CD14-positive monocyte (primary cell): Measurements from ENCODE around the gene SLC6A1. TPM values are rescaled to one million over a fixed set of nuclear protein-coding genes. Genes with fewer than 3 reads are reported as not detected.

Experiments used
- DNase-seq, 3 donors: peaks; one replicate each; pipeline ENCODE4 v3.0.0-alpha.2; 2011 to 2022
- H2AFZ ChIP-seq: 2 replicates; pipeline ENCODE4 v1.6.0; 2012; ENCODE audit warnings: mild to moderate bottlenecking, low read depth, low read length, inconsistent platforms; ENCODE audit not compliant: insufficient read depth, poor library complexity, severe bottlenecking
- H3K27ac ChIP-seq, 2 donors: 1 replicate in 1 of 2; 2 replicates in 1 of 2; pipeline ENCODE4 v1.5.1; 2012 to 2013; ENCODE audit warnings: low read length in 2 of 2, control low read depth in 1 of 2, inconsistent platforms in 1 of 2, low read depth in 1 of 2, mild to moderate bottlenecking in 1 of 2
- H3K27me3 ChIP-seq, 2 donors: one replicate each; pipeline versions ENCODE4 v1.6.0 to v1.6.1; 2011 to 2013; ENCODE audit warnings: low read length in 2 of 2; ENCODE audit not compliant: control insufficient read depth in 2 of 2, insufficient read depth in 2 of 2
- H3K36me3 ChIP-seq, 2 donors: replicated peaks in 1 of 2; 1 replicate in 1 of 2; 2 replicates in 1 of 2; pipeline versions ENCODE4 v1.5.1 to v1.6.1; 2012 to 2013; ENCODE audit warnings: low read length in 2 of 2, control low read depth in 1 of 2, inconsistent platforms in 1 of 2, mild to moderate bottlenecking in 1 of 2; ENCODE audit not compliant: insufficient read depth in 2 of 2, control insufficient read depth in 1 of 2
- H3K4me1 ChIP-seq, 2 donors: 1 replicate in 1 of 2; 2 replicates in 1 of 2; pipeline versions ENCODE4 v1.5.1 to v1.6.1; 2012 to 2013; ENCODE audit warnings: low read length in 2 of 2, control low read depth in 1 of 2, inconsistent platforms in 1 of 2, mild to moderate bottlenecking in 1 of 2, moderate library complexity in 1 of 2; ENCODE audit not compliant: insufficient read depth in 2 of 2, control insufficient read depth in 1 of 2
- H3K4me2 ChIP-seq: replicated peaks from 2 replicates; pipeline ENCODE3; 2012; ENCODE audit warnings: low read length, moderate library complexity, mild to moderate bottlenecking; ENCODE audit not compliant: poor library complexity, severe bottlenecking; ENCODE audit errors: extremely low read depth
- H3K4me3 ChIP-seq, 3 experiments: fragments of 200-600 bp in 1 of 3; sonication (generic) in 1 of 3; replicated peaks in 1 of 3; 1 replicate in 2 of 3; 2 replicates in 1 of 3; pipeline ENCODE4 v1.5.1; 2011 to 2013; ENCODE audit warnings: low read length in 3 of 3, mild to moderate bottlenecking in 3 of 3, control low read depth in 2 of 3, low read depth in 2 of 3, inconsistent platforms in 1 of 3, moderate library complexity in 1 of 3
- H3K79me2 ChIP-seq: 2 replicates; pipeline ENCODE4 v1.6.0; 2012; ENCODE audit warnings: mild to moderate bottlenecking, control low read depth, inconsistent platforms, low read length, moderate library complexity; ENCODE audit not compliant: insufficient read depth
- H3K9ac ChIP-seq: 2 replicates; pipeline ENCODE4 v1.6.0; 2017; ENCODE audit warnings: low read length, mild to moderate bottlenecking; ENCODE audit not compliant: insufficient read depth, poor library complexity, severe bottlenecking
- H3K9me3 ChIP-seq, 2 donors: replicated peaks in 1 of 2; 1 replicate in 1 of 2; 2 replicates in 1 of 2; pipeline versions ENCODE4 v1.5.1 to v1.6.1; 2012 to 2013; ENCODE audit warnings: low read length in 2 of 2, control low read depth in 1 of 2; ENCODE audit not compliant: control insufficient read depth in 1 of 2, insufficient read depth in 1 of 2
- H4K20me1 ChIP-seq: 2 replicates; pipeline ENCODE4 v1.6.0; 2012; ENCODE audit warnings: mild to moderate bottlenecking, low read length, control low read depth, moderate library complexity; ENCODE audit not compliant: insufficient read depth
- H3K27ac Mint-ChIP-seq, 7 donors: one replicate each; pipeline ENCODE4 v1.8.0; 2020; ENCODE audit warnings: mild to moderate bottlenecking in 7 of 7, mixed read lengths in 7 of 7, moderate library complexity in 6 of 7, inconsistent platforms in 2 of 7
- H3K27me3 Mint-ChIP-seq, 3 donors: one replicate each; pipeline ENCODE4 v1.8.0; 2021 to 2022; ENCODE audit warnings: low read depth in 3 of 3, mild to moderate bottlenecking in 3 of 3, mixed read lengths in 3 of 3, moderate library complexity in 3 of 3, inconsistent platforms in 1 of 3
- H3K36me3 Mint-ChIP-seq, 2 donors: one replicate each; pipeline ENCODE4 v1.8.0; 2020; ENCODE audit warnings: mixed read lengths in 2 of 2, inconsistent platforms in 1 of 2, mild to moderate bottlenecking in 1 of 2
- H3K4me1 Mint-ChIP-seq: one replicate; pipeline ENCODE4 v1.8.0; 2020; ENCODE audit warnings: mild to moderate bottlenecking, mixed read lengths
- H3K4me3 Mint-ChIP-seq, 2 donors: one replicate each; pipeline ENCODE4 v1.8.0; 2020; ENCODE audit warnings: mild to moderate bottlenecking in 2 of 2, mixed read lengths in 2 of 2, moderate library complexity in 1 of 2
- H3K9me3 Mint-ChIP-seq, 7 donors: one replicate each; pipeline ENCODE4 v1.8.0; 2020 to 2022; ENCODE audit warnings: mixed read lengths in 7 of 7, mild to moderate bottlenecking in 6 of 7, moderate library complexity in 6 of 7, inconsistent platforms in 2 of 7
- WGBS: methylation state at CpG from one replicate; pipeline ENCODE4 v1.1.5; 2013; ENCODE audit warnings: missing lambda C conversion rate; ENCODE audit not compliant: insufficient coverage; 5-methylcytosine and 5-hydroxymethylcytosine counted together
- intact Hi-C, 2 donors: fragments of 100-400 bp; cut with micrococcal nuclease; formaldehyde crosslinking; loops; one replicate each; pipeline versions ENCODE4 v1.15.0 to v1.15.1; 2023
- polyA plus RNA-seq, 3 donors: library from polyadenylated mRNA; depleted of rRNA in 1 of 3; unstranded in 2 of 3; stranded (reverse) in 1 of 3; fragments of 300-500 nt in 2 of 3; fragments of >200 nt in 1 of 3; fragmentation: Illumina TruSeq in 2 of 3; gene quantifications; 1 replicate in 2 of 3; 2 replicates in 1 of 3; pipeline ENCODE4 v1.2.3, GENCODE V29; 2012 to 2021
- TF ChIP-seq, protein P1 (sequence below): fragments of 200-600 bp; IDR thresholded peaks from one replicate; pipeline ENCODE4 v1.8.0; 2022; ENCODE audit warnings: antibody characterized with exemption, mild to moderate bottlenecking

The SLC6A1 gene
- polyA plus RNA-seq, 3 donors, result not detected

DNA sequence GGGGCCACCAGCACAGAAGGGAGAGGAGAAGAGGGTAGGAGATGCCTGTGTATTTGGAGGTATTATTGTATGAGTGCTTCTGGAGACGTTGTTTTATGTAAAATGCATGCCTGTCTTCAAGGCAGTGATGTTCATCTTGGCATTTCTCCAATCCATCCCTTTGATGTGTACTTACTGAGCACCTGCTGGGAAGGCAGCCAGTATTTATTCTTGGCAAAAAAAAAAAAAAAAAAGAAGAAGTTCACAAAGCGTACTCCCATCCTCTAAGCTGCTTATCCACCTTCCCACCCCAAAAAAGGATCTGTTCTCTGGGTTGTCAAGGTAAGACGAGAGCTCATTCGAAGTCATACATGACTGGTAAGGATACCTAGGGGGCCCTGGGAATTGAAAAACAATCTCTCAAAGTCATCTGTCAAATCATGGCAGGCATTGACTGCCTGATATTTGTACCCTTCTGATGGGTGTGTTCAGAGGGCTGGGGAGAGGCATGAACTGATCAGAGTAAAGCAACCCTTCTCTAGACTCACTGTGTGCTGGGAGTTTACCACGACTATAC, 30.0 kb upstream of the SLC6A1 start:
- Histone ChIP-seq H3K4me3 (no peak overlapping the region), H2AFZ (no peak overlapping the region), H3K27ac (no peak overlapping the region), H4K20me1 (no peaks in the 10 kb centered on the region), H3K27me3 (no peaks in the 10 kb centered on the region), H3K9ac (no peak overlapping the region), H3K9me3 (no peaks in the 10 kb centered on the region), H3K36me3 (no peaks in the 10 kb centered on the region), H3K4me1 (no peaks in the 10 kb centered on the region), H3K4me2 (no peak overlapping the region), H3K79me2 (no peaks in the 10 kb centered on the region)
- 80% methylated on average over 2 of the region's 5 CpGs for WGBS
- no peak overlapping the region for H3K27ac Mint-ChIP-seq
- DNase-seq, result no peak
- peaks cover 1 to 4% (median 2%) of the 10 kb centered on the region in 3 donors for H3K27me3 Mint-ChIP-seq
- H3K4me3 Mint-ChIP-seq, result no peak overlapping the region
- H3K36me3 Mint-ChIP-seq, result no peaks in the 10 kb centered on the region
- TF ChIP-seq, protein P1, sequence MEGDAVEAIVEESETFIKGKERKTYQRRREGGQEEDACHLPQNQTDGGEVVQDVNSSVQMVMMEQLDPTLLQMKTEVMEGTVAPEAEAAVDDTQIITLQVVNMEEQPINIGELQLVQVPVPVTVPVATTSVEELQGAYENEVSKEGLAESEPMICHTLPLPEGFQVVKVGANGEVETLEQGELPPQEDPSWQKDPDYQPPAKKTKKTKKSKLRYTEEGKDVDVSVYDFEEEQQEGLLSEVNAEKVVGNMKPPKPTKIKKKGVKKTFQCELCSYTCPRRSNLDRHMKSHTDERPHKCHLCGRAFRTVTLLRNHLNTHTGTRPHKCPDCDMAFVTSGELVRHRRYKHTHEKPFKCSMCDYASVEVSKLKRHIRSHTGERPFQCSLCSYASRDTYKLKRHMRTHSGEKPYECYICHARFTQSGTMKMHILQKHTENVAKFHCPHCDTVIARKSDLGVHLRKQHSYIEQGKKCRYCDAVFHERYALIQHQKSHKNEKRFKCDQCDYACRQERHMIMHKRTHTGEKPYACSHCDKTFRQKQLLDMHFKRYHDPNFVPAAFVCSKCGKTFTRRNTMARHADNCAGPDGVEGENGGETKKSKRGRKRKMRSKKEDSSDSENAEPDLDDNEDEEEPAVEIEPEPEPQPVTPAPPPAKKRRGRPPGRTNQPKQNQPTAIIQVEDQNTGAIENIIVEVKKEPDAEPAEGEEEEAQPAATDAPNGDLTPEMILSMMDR, result no peak
- no peaks in the 10 kb centered on the region for H3K4me1 Mint-ChIP-seq
- intact Hi-C loops, result no loop called here
- peaks cover 0 to 3% (median 0%) of the 10 kb centered on the region in 7 donors for H3K9me3 Mint-ChIP-seq

DNA sequence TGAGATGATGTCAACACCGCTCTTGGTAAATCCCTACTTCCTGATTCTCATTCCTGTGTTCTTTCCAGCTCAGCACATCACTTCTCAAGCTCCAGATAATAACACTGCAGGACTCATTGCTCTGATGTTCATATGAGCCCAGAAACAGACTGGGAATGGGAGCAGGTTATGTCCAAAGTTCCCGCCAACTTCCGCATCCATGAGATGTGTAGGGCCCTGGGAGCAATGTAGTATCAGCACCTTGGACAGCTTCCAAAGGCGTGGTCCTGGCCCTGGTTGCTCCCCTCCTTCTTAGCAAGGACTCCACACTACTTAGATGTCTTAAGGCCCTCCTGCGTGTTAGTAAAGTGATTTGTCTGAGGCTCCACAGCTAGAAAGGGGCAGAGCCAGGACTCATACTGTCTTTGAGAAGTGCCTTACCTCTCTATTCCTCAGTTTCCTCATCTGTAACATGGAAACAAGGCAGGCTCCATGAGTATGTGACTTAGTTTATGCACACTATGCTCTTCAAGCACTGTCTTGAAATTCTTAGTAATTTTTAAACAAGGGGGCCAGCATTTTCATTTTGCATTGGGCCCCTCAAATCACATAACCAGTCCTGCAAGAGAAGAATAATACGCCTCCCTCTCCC, 27.9 kb upstream of the SLC6A1 start:
- TF ChIP-seq, protein P1, result no peak

More for the DNA sequence above, 27.9 kb upstream of the SLC6A1 start:
- no peaks in the 10 kb centered on the region for H3K9me3 ChIP-seq
- H4K20me1 ChIP-seq, result no peaks in the 10 kb centered on the region
- intact Hi-C loops, result no loop called here
- H3K36me3 Mint-ChIP-seq, result no peaks in the 10 kb centered on the region
- H3K4me1 ChIP-seq, result no peaks in the 10 kb centered on the region
- no peaks in the 10 kb centered on the region for H3K27me3 ChIP-seq
- no peak overlapping the region for H3K27ac ChIP-seq
- H3K79me2 ChIP-seq, result no peaks in the 10 kb centered on the region
- no peak for DNase-seq
- 88% methylated on average over 2 of the region's 6 CpGs for WGBS
- no peak overlapping the region for H3K4me2 ChIP-seq
- peaks cover 0 to 5% (median 4%) of the 10 kb centered on the region in 3 donors for H3K27me3 Mint-ChIP-seq
- H3K9ac ChIP-seq, result no peak overlapping the region
- no peaks in the 10 kb centered on the region for H3K4me1 Mint-ChIP-seq
- H3K9me3 Mint-ChIP-seq, result peaks cover 0 to 3% (median 0%) of the 10 kb centered on the region in 7 donors
- H3K4me3 ChIP-seq, result no peak overlapping the region
- no peak overlapping the region for H3K4me3 Mint-ChIP-seq
- H2AFZ ChIP-seq, result no peak overlapping the region
- no peak overlapping the region for H3K27ac Mint-ChIP-seq
- no peaks in the 10 kb centered on the region for H3K36me3 ChIP-seq
